ENCODE data around the gene CACNA2D3.

The CACNA2D3 gene

DNA sequence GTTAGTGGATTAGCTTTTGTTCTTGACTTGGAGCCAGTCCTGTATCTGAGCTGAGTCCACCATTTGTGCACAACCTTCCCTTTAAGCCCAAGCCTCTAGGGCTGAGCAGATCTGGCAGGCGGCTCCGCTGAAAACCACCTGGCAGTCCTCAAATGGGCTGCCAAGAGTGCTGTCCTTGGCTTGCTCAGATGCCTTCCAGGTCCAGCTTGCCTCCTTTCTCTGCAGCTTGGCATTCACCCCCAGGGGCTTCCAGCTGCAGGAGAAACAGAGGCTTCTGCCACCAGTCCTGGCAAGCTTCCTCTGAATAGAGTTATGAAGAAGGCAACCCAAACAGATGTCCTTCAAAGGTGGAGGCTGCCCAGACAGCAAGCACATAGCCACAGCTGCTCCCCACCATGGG is 708.8 kb downstream of the CACNA2D3 start:
- no peak overlapping the region for H3K9ac ChIP-seq (ENCODE audit: low read length)
- H3K27me3 ChIP-seq (ENCODE audit: low read length), result no peaks in the 10 kb centered on the region
- no peak overlapping the region for H3K4me2 ChIP-seq (ENCODE audit: low read depth, low read length, poor library complexity, severe bottlenecking)
- no peaks in the 10 kb centered on the region for H3K9me2 ChIP-seq (replicated peaks; ENCODE audit: insufficient read depth, low read length)
- H4K20me1 ChIP-seq (ENCODE audit: low read depth, low read length), result no peaks in the 10 kb centered on the region
- no peak for TF ChIP-seq EZH2phosphoT487 (conservative IDR thresholded peaks at IDR 0.05; ENCODE audit: low read length)
- TF ChIP-seq, protein P1, sequence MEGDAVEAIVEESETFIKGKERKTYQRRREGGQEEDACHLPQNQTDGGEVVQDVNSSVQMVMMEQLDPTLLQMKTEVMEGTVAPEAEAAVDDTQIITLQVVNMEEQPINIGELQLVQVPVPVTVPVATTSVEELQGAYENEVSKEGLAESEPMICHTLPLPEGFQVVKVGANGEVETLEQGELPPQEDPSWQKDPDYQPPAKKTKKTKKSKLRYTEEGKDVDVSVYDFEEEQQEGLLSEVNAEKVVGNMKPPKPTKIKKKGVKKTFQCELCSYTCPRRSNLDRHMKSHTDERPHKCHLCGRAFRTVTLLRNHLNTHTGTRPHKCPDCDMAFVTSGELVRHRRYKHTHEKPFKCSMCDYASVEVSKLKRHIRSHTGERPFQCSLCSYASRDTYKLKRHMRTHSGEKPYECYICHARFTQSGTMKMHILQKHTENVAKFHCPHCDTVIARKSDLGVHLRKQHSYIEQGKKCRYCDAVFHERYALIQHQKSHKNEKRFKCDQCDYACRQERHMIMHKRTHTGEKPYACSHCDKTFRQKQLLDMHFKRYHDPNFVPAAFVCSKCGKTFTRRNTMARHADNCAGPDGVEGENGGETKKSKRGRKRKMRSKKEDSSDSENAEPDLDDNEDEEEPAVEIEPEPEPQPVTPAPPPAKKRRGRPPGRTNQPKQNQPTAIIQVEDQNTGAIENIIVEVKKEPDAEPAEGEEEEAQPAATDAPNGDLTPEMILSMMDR (IDR thresholded peaks at IDR 0.05; ENCODE audit: insufficient read depth, low read length, poor library complexity, severe bottlenecking), result no peak
- no peaks in the 10 kb centered on the region for H3K36me3 ChIP-seq (ENCODE audit: low read length)
- no peak overlapping the region for H2AFZ ChIP-seq (ENCODE audit: low read depth, low read length, severe bottlenecking)
- H3K4me3 ChIP-seq (ENCODE audit: insufficient read depth, low read length, poor library complexity, severe bottlenecking), result no peak overlapping the region
- H3K79me2 ChIP-seq (ENCODE audit: insufficient read depth, low read length), result no peaks in the 10 kb centered on the region
- H3F3A ChIP-seq (ENCODE audit: insufficient read depth), result no peaks in the 10 kb centered on the region
- no peak overlapping the region for H3K27ac ChIP-seq (ENCODE audit: low read depth, low read length)
- H3K9me3 ChIP-seq (ENCODE audit: insufficient read depth, low read length), result no peaks in the 10 kb centered on the region

DNA sequence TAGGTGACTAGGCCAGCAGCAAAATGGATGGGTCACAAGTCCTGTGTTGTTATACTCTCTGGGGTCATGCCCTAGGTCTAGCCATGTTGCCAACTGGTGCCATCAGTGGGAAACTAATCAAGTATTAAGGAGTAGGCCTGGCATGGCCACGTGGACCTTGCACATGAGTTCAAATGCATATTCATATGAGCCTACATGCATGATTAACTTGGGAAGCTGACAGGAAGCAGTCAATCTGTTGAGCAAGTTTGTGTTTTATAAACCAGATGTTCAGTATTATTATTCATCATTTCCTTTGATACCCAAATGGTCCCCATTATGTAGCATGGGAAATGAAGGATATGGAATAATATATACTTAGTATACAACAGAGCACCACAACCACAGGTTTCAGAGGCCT is 710.5 kb downstream of the CACNA2D3 start:
- Histone ChIP-seq H3K9ac (ENCODE audit: low read length) (no peak overlapping the region), H4K20me1 (ENCODE audit: low read depth, low read length) (no peaks in the 10 kb centered on the region), H3K9me3 (ENCODE audit: insufficient read depth, low read length) (no peaks in the 10 kb centered on the region), H3K4me2 (ENCODE audit: low read depth, low read length, poor library complexity, severe bottlenecking) (no peak overlapping the region), H3K79me2 (ENCODE audit: insufficient read depth, low read length) (no peaks in the 10 kb centered on the region), H3K9me2 (replicated peaks; ENCODE audit: insufficient read depth, low read length) (no peaks in the 10 kb centered on the region), H3K36me3 (ENCODE audit: low read length) (no peaks in the 10 kb centered on the region), H3K27me3 (ENCODE audit: low read length) (no peaks in the 10 kb centered on the region), H3F3A (ENCODE audit: insufficient read depth) (no peaks in the 10 kb centered on the region), H3K4me3 (ENCODE audit: insufficient read depth, low read length, poor library complexity, severe bottlenecking) (no peak overlapping the region), H2AFZ (ENCODE audit: low read depth, low read length, severe bottlenecking) (no peak overlapping the region), H3K27ac (ENCODE audit: low read depth, low read length) (no peak overlapping the region)
- TF ChIP-seq, protein P1 (IDR thresholded peaks at IDR 0.05; ENCODE audit: insufficient read depth, low read length, poor library complexity, severe bottlenecking), result no peak
- TF ChIP-seq EZH2phosphoT487 (conservative IDR thresholded peaks at IDR 0.05; ENCODE audit: low read length), result no peak

DNA sequence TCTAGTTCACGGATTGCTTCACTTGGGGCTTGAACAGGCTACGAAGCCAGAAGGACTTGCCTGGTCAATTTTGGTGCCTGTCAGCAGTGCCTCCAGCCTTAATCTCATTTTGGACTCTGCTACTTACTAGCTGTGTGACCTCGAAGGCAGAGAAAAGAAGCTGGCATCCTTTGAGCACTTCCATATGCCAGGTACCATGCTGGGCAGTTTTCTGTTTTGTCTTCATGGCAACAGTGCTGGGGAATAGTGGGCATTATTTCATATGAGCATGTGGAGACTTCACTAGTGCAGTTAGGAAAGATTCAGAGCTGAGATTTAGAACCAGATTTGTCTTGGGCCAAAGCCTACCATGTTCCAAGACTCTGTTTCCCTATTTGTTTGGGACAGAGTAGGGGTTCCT is 713.3 kb downstream of the CACNA2D3 start:
- Histone ChIP-seq H3K27ac (ENCODE audit: low read depth, low read length) (no peak overlapping the region), H2AFZ (ENCODE audit: low read depth, low read length, severe bottlenecking) (no peak overlapping the region), H4K20me1 (ENCODE audit: low read depth, low read length) (no peaks in the 10 kb centered on the region), H3K4me2 (ENCODE audit: low read depth, low read length, poor library complexity, severe bottlenecking) (no peak overlapping the region), H3K27me3 (ENCODE audit: low read length) (no peaks in the 10 kb centered on the region), H3K9ac (ENCODE audit: low read length) (no peak overlapping the region), H3K36me3 (ENCODE audit: low read length) (no peaks in the 10 kb centered on the region), H3F3A (ENCODE audit: insufficient read depth) (no peaks in the 10 kb centered on the region), H3K4me3 (ENCODE audit: insufficient read depth, low read length, poor library complexity, severe bottlenecking) (no peak overlapping the region), H3K9me2 (replicated peaks; ENCODE audit: insufficient read depth, low read length) (no peaks in the 10 kb centered on the region), H3K9me3 (ENCODE audit: insufficient read depth, low read length) (no peaks in the 10 kb centered on the region), H3K79me2 (ENCODE audit: insufficient read depth, low read length) (no peaks in the 10 kb centered on the region)
- TF ChIP-seq, protein P1 (IDR thresholded peaks at IDR 0.05; ENCODE audit: insufficient read depth, low read length, poor library complexity, severe bottlenecking), result no peak
- TF ChIP-seq EZH2phosphoT487 (conservative IDR thresholded peaks at IDR 0.05; ENCODE audit: low read length), result no peak

Data from SU-DHL-6 (cell line).